ENCODE measurements around the gene TRIP10. TPM values are rescaled to one million over a fixed set of nuclear protein-coding genes. Genes with fewer than 3 reads are reported as not detected.

The TRIP10 gene
- polyA plus RNA-seq, 1 donor (not counting 4 experiments of a cell fraction or from before 2014, with no cell fraction given) = 34.8 TPM

- no peaks in the 10 kb centered on the region for H3K9me3 ChIP-seq (ENCODE audit: control insufficient read depth, low read depth, low read length)
- H4K20me1 ChIP-seq (ENCODE audit: control insufficient read depth, extremely low read depth, insufficient read depth, low read length) = no peaks in the 10 kb centered on the region
- dilution Hi-C loops (cut with MboI; ENCODE audit: extremely low pct_ligation_motif_present, low sequenced_read_pairs) = no loop called here
- no peak overlapping the region for H3K9ac ChIP-seq (ENCODE audit: control insufficient read depth, extremely low read depth, insufficient read depth, low read length)
- H3K27ac ChIP-seq (ENCODE audit: control insufficient read depth, insufficient read depth, low read length) = no peak overlapping the region
- no peaks in the 10 kb centered on the region for H3K4me1 ChIP-seq (ENCODE audit: control insufficient read depth, extremely low read depth, insufficient read depth, low read length)
- no peak overlapping the region for H3K4me3 ChIP-seq (ENCODE audit: control insufficient read depth in 2 of 3, extremely low read depth in 1 of 3, insufficient read depth in 2 of 3, low read depth in 1 of 3, low read length in 3 of 3)
- no peaks in the 10 kb centered on the region for H3K79me2 ChIP-seq (ENCODE audit: control insufficient read depth, insufficient read depth, low read length)
- FAIRE-seq (no peak), DNase-seq (ENCODE audit: low read depth, low spot score) (no peak)
- no peak for TF ChIP-seq CTCF (optimal IDR thresholded peaks at IDR 0.05 in 1 of 3, IDR thresholded peaks at IDR 0.05 in 1 of 3, conservative IDR thresholded peaks at IDR 0.05 in 1 of 3; ENCODE audit: extremely low read depth in 1 of 3, insufficient read depth in 2 of 3, low read length in 3 of 3)
- TF ChIP-seq EZH2 (IDR thresholded peaks at IDR 0.05; ENCODE audit: low read length) = no peak
- H3K4me2 ChIP-seq (ENCODE audit: control insufficient read depth, extremely low read depth, insufficient read depth, low read depth, low read length) = no peak overlapping the region
- peaks cover 25% of the 10 kb centered on the region for H3K27me3 ChIP-seq (ENCODE audit: control insufficient read depth, extremely low read depth, insufficient read depth, low read length)
- no peaks in the 10 kb centered on the region for H3K36me3 ChIP-seq (ENCODE audit: control insufficient read depth in 2 of 2, extremely low read depth in 1 of 2, insufficient read depth in 2 of 2, low read length in 2 of 2)
- H3K9me1 ChIP-seq (ENCODE audit: control insufficient read depth, extremely low read depth, insufficient read depth, low read length) = no peaks in the 10 kb centered on the region
- no peak overlapping the region for H2AFZ ChIP-seq (ENCODE audit: control insufficient read depth, low read length)
Observed at GRCh38 chr19:6712231-6712630, 27.2 kb upstream of the TRIP10 start.

GRCh38 chr19:6712692-6713670 is 26.5 kb upstream of the TRIP10 start:
- no peaks in the 10 kb centered on the region for H4K20me1 ChIP-seq (ENCODE audit: control insufficient read depth, extremely low read depth, insufficient read depth, low read length)
- no peak for FAIRE-seq
- H3K27me3 ChIP-seq (ENCODE audit: control insufficient read depth, extremely low read depth, insufficient read depth, low read length) = peaks cover 20% of the 10 kb centered on the region

More at GRCh38 chr19:6712692-6713670, 26.5 kb upstream of the TRIP10 start:
- no peak overlapping the region for H3K4me2 ChIP-seq (ENCODE audit: control insufficient read depth, extremely low read depth, insufficient read depth, low read depth, low read length)
- dilution Hi-C loops (cut with MboI; ENCODE audit: extremely low pct_ligation_motif_present, low sequenced_read_pairs) = no loop called here
- no peaks in the 10 kb centered on the region for H3K9me1 ChIP-seq (ENCODE audit: control insufficient read depth, extremely low read depth, insufficient read depth, low read length)
- no peak for DNase-seq (ENCODE audit: low read depth, low spot score)
- H3K36me3 ChIP-seq (ENCODE audit: control insufficient read depth in 2 of 2, extremely low read depth in 1 of 2, insufficient read depth in 2 of 2, low read length in 2 of 2) = no peaks in the 10 kb centered on the region
- TF ChIP-seq EZH2 (IDR thresholded peaks at IDR 0.05; ENCODE audit: low read length) (no peak), CTCF (optimal IDR thresholded peaks at IDR 0.05 in 1 of 3, IDR thresholded peaks at IDR 0.05 in 1 of 3, conservative IDR thresholded peaks at IDR 0.05 in 1 of 3; ENCODE audit: extremely low read depth in 1 of 3, insufficient read depth in 2 of 3, low read length in 3 of 3) (no peak)
- no peaks in the 10 kb centered on the region for H3K4me1 ChIP-seq (ENCODE audit: control insufficient read depth, extremely low read depth, insufficient read depth, low read length)
- no peak overlapping the region for H3K4me3 ChIP-seq (ENCODE audit: control insufficient read depth in 2 of 3, extremely low read depth in 1 of 3, insufficient read depth in 2 of 3, low read depth in 1 of 3, low read length in 3 of 3)
- no peaks in the 10 kb centered on the region for H3K79me2 ChIP-seq (ENCODE audit: control insufficient read depth, insufficient read depth, low read length)
- no peaks in the 10 kb centered on the region for H3K9me3 ChIP-seq (ENCODE audit: control insufficient read depth, low read depth, low read length)
- H3K27ac ChIP-seq (ENCODE audit: control insufficient read depth, insufficient read depth, low read length) = no peak overlapping the region
- no peak overlapping the region for H3K9ac ChIP-seq (ENCODE audit: control insufficient read depth, extremely low read depth, insufficient read depth, low read length)
- H2AFZ ChIP-seq (ENCODE audit: control insufficient read depth, low read length) = no peak overlapping the region
